NCI-H2029 treated with DMSO at 0.1 percent for 48 hours (cell line): Measurements from ENCODE around the gene GPR183.

Experiments
- DNase-seq: peaks from one replicate; lab custom pipeline; 2025; lab: John Stamatoyannopoulos, UW

Gene GPR183

DNA sequence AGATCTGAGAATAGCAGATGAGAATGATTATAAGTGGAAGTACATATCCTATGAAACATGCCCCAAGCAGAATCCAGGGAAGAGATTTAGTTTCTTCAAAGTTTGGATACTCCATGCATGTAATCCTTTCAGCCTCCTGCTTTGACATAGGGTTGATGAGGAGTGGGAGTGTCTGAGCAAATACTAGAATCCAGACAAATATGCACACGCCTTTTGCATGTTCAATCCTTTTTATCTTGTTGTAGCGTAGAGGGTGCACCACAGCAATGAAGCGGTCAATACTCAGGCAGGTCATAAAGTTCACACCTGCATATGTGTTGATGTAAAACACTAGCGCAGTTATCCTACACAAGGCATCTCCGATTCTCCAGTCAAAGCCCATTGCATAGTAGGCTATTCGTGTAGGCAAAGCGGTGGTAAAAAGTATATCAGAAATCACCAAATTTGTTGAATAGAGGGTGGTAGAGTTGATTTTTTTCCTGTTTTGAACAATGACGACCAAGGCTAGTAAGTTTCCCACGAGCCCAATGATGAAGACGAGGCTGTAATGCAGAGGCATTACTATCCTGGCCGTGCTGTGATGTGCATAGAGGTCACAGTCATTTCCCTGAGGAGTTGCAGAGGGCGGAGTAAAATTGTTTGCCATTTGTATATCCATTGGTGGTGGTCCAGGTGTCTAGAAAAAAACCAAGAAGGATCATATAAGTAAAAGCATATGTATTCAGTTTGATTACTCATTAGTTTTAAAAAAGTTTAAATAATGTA, 11.5 kb downstream of the GPR183 start:
- no peak for DNase-seq

DNA sequence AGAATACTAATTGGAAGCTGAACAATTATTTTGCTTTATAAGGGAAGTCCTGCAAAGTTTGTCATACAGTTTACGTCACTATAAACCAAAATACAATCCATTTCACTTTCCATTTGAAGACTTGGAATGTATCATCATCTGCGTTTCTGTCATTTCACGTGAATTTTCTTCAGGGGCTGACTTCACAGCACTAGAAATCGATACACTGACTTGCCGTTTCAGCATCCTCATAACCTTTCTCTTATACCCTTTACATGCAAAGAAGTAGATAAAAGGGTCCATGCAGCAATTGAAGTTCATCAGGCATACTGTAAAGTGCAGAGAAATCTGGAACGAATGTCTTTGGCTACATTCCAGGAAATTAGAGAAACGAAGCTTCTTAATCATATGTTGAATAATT, 12.2 kb downstream of the GPR183 start:
- no peak for DNase-seq

DNA sequence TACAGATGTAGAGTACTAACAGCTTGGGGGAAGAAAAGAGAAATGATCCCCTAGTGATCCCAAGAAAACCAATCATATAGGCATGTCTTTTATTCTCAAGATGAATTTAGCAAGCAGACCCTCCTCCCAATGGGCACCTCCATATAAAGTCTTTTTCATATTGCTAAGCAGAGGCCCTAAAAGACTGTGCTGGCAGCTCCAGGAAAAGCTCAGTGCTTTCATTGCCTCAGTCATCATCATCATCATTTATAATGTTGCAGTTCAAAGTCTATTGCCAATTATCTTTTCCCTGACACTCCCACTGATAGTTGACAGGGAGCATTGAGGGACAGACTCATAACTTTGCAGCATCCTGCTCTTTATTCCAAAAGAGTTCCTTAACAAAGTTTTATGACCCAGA, 13.0 kb downstream of the GPR183 start:
- DNase-seq: no peak

DNA sequence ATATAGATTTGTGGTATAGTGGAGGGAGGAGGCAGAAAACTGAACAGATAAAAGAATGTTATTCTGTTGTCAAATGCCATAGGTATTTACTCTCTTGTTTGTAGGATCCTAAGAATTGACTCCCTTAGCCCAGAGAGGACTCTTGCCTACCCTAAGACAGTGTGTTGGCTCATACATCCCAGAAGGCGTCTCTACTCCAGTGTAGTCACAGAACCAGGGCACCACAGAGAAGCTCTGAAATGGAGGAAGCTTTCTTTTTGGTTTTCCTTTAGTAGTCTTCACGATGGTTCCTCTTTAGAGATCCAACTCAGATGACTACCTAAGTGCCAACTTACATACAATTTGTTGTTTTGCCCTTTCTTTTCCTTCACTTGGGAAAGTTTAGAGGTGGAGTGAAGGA, 14.0 kb downstream of the GPR183 start:
- no peak for DNase-seq

DNA sequence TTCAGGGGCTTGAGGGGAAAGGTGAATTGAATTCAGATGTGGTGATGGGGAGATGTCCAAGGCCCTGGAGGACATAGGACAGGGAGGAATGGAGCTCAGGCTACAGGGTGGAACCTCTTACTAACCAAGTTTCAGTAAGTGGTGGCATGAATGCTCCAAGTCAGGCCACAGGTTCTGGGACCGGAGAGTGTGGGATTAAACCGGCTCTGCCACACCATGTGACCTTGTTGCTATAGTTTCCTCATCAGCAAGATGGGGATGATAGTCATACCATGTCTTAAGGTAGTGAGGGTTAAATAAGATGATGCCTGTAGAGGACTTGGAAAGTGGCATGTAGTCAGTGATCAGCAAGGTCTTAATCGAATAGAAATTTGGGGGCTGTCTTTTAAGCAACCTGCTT, 16.3 kb downstream of the GPR183 start:
- no peak for DNase-seq

DNA sequence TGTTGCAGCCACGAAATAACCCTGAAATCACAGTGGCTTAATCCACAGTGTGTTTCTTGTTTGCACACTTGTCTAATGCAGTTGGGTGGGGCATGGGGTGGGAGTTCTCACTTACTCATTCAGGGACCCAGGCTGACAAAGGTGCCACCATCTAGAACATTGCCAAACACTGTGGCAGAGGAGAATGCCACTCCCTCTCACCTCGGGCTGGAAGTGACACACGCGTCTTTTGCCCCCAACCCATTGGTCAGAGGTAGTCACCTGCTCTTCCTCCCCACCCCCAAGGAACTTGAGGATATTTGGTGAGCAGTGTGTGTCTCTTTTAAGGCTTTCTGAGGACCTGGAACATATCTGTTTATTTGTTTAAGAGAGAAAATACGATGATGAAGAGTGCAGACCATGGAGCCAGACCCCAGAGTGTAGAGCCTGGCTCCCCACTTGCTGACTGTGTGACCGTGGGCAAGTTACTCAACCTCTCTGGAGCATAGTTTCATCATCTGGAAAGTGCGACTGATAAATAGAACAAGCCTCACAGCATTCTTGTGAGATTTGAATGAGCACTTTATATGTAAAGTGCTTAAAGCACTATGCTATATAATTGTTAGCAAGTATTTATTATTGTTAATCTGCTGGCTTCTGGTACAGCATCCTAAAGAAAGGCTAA, 17.4 kb downstream of the GPR183 start:
- no peak for DNase-seq

DNA sequence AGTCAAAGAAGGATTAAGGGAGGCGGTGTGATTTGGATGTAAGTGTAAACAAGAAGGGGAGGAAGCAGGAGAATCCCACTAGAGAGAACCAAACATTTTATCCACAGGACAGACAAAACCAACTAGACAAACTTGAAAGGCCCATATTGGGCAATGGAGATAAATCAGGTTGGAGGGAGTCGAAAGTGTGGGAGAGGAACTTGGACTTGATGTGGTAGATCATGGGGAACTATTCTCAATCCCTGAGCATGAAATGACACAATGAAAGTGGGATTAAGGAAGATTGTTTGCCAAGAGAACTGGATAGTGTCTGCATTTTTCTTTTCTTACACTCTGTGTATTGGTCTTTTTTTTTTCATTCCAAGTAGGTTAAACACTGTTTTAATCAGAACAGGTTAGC, 17.9 kb downstream of the GPR183 start:
- no peak for DNase-seq

DNA sequence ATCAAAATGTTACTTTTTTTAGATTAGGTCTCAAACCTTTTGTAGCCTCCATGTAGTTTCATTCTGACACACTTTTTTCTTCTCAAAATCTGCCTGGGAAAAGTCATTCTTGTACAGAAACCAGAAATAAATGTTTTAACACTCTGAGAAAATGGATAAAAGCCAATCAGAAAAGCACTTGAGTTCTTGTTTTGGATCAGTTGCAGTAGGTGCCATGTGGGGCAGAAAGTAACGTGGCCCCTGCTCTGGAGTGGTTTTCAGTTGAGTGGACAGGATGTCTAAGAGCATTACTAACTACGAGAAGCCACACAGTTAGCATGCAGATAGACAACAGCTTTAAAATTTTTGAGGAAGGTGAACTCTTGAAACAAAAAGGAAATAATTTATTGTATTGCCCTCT, 19.1 kb downstream of the GPR183 start:
- DNase-seq: no peak

DNA sequence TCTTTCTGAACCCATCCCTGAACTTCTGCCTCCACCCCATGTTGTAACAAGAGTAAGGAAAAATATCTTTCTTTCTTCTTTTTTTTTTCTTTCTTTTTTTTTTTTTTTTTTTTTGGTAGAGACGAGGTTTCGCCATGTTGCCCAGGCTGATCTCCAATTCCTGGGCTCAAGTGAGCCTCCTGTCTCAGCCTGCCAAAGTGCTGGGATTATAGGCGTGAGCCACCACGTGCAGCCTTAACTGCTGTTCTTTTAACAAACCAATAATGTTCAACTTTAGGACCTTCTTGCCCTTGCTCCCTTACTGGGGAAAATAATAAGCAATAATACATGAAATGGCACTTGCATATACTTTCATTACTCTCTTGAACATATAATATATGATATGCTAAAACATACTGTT, 19.6 kb downstream of the GPR183 start:
- no peak for DNase-seq

DNA sequence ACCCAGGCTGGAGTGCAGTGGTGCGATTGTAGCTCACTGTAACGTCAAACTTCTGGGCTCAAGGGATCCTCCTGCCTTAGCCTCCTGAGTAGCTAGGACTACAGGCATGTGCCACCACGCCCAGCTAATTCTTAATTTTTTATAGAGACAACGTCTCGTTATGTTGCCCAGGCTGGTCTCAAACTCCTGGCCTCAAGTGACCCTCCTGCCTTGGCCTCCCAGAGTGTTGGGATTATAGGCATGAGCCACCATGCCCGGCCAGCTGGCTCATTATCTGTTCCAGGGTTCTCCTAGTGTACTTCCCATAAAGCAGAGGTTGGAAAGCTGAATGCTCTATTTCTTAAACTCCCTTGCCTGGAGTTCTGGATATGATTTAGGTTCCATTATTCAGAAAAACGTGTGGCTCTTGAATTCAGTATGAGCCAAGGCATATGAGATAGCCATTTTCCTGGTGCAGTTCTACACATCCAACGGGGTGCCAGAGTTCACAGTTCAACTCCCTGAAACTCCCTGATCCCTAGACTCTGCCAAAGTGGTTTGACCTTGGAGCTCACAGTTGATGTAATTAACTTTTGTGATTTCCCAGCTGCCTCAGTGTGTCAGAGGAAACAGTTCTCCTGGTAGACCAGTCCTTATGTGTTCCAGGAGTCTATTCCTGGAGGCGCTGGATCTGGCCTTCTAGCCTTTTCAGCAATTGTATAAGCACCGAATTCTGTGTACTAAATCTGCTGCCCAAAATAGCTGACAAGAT, 21.6 kb downstream of the GPR183 start:
- no peak for DNase-seq

DNA sequence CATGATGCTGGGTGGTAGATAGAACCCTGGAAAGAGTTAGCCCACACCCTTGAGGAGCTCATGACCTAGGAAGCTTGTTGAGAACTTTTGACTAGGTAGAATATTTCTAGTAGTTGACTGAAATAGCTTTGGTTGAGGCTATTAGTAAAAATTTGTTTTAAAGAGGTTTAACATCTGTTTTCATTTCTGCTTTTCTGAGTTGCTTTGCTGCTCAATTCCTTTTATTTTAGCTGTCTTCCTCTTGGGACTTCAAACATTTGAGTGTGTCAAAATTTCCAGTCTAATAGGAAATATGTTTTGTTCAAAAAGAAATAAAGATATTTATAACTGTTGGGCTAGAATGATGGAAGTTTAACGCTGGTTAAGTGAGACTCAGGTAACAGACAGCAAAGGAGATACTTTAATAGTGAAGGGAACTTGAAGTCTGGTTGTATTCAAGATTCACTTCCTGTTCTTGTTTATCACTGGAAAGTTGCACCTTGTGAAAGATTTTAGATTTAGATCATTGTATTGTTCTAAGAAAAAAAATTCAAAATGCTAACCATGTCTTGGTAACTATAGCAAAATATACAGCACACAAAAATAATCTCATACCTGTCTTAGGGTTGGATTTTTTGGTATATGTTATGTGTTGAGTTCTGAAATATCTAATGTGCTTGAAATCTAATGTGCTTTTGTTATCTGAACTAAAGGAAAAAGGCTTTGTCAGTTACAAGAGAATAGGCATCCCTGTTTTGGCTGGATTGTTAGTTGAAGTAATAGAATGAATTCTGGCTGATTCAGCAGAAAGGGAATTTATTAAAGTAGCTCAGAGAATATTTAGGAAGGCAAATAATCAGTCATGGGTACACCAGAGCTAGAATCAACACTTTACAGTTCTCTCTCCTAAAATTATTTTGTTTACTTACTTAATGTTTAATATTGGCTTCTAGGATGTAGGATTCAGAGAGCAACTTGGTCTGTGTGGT, 24.7 kb downstream of the GPR183 start:
- DNase-seq: no peak

DNA sequence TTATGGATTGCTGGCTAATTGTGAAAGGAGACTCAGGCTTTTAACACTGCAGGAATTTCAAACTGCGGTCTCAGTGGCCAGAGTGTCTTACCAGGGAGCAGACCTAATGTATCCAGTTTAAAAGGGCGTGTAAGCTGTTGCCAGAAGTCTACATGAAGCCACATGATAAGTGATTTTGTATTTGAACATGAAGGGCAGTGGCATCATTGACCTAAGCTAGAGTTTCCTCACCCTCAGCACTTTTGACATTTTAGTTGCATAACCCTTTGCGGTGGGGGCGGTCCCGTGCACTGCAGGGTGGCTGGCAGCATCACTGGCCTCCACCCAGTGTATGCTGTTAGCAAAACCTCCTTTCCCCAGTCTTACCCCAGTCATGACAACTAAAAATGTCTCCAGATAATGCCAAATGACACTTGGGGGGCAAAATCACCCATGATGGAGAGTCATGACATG, 25.4 kb downstream of the GPR183 start:
- no peak for DNase-seq

DNA sequence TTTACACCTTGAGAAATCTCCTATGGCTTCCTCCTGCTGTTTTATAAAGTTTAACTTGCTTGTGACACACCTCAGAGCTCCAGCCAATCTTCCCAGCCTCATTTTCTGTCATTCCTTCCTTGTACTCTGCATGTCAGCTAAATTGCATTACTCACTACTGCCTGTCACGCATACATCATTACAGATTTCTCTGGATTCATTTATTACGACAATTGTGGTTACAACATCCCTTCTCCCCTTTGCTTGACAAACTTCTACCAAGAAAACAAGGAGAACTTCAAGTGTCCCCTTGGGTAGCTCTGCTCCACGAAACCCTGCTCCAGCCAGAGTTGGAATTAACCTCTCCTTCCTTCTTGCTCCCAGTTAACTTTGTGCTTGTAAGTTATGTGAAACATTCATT, 27.0 kb downstream of the GPR183 start:
- DNase-seq: no peak

DNA sequence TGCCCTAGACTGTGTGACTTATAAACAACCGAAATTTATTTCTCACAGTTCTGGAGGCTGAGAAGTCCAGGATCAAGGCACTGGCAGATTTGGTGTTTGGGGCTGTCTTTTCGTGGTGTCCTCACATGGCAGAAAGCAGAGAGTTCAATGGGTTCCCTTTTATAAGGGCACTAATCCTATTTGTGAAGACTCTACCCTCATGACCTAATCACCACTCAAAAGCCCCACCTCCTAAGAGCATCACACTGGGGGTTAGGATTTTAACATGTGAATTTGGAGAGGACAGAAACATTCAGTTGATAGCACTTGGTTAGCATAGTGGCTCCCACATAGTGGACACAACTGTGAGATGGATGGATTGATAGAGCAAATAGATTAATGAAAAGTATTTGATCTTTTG, 27.6 kb downstream of the GPR183 start:
- no peak for DNase-seq

DNA sequence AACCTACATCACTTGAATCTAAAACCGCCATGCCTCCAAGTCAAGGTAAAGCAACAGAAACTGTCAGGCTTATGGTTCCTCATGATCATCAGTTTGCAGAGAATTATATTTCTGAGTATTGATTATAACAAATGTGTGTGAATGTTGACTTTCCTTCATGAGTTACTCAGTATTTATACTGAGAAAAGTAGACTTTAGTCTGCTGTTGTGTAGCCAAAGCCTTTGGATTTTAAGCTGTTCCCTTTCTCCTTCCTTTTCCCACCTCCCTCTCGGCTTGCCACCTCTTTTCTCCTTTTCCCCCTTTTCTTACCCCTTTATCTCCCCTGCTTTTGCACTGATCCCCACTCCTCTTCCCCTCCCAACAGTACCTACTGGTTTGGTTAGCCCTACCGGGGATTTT, 28.4 kb downstream of the GPR183 start:
- DNase-seq: no peak

DNA sequence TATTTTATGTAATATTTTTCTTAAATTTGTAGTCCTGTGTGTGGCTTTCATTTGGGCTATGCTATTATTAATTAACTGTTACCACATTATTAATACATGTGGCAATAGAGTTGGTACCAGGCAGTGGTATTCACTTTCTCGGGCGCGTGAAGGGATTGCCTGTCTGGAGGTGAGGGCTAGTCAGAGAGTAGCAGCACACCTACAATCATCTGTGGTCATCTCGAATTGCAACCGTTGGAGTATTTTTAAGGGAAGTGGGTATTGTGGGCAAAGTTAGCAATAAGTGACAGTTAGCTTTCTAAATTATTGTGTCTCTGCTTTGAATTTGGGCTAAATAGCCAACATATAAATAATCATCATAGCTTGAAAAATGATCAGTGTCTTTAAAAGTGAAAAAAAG, 29.0 kb downstream of the GPR183 start:
- no peak for DNase-seq

DNA sequence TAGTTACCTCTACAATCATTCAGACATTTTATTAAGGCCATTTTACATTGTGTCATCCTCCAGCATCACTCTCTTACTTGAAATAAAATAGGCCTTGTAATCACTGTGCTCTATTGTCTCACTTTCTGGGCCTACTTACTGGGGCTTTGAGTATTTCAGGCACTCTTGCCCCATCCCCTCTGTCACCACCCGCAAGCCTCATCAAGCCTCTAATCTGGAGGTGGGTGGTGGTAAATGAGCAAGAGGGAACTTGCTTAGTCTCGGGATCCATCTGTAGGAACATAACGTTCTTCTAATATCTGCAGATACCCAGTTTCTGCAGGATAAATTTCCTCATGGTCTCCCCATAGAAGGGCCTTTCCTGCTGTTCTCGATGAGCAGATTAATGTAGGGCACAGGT, 29.6 kb downstream of the GPR183 start:
- no peak for DNase-seq

DNA sequence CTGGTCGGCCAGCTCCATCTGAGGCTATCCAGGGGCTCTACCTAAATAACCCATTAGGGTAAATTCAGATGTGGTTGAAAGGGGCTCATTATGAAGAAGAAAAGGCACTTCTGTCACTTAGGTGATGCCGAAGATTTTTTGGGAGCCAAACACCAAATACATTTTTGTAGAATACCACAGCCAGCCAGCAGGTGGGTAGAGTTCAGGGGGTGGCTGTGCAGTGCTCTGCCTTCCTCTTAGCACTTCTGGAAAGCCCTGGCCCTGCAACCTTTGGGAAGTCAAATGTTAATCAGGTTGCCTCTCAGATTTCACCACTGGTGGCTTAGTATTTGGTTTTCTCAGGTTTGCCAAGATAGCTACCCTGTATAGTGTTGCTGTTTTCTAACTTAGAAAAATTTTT, 30.5 kb downstream of the GPR183 start:
- DNase-seq: no peak

DNA sequence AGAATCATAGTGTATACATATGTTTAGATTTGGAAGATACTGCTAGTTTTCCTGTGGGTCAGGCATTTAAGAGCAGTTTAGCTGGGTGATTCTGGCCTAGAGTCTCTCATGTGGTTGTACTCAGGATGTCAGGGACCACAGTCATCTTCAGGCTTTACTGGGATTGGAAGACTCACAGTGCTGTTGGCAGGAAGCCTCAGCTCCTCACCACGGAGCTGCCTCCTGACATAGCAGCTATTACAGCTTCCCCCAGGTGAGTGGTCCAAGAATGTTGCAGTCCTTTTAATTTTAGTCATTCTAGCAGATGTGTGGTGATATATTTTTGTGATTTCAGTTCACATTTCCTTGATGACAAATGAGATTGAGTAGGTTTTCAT, 32.1 kb downstream of the GPR183 start:
- no peak for DNase-seq

DNA sequence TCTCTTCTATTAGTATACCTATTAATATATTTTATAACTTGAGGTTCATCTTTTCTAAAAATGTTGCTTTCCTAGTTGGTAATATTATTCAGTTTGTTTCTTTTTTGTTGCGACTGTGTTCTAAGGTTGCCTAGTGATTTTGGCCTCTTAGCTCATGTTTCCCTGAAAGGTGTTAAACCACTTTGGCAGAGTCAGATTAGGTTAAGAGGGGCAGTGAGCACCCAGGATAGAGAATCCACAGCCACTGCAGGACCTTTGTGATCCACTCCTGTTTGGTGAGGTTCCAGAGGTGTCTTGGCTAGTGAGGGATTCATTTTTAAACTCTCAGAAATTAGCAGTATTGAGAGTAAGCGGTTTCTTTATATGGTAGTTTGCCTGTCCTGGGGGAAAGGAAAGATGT, 34.1 kb downstream of the GPR183 start:
- no peak for DNase-seq

DNA sequence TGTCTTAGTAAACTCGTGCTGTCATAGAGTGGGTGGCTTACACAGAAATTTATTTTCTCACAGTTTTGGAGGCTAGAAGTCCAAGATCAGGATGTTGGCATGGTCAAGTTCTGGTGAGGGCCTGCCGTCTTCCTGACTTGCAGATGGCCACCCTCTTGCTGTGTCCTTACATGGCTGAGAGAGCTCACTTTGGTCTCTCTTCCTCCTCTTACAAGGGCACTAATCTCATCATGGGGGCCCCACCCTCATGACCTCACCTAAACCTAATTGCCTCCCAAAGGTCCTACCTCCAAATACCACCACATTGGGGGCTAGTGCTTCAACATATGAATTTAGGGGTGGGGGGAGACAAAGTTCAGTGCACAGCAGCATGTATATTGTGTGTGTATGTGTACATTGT, 34.7 kb downstream of the GPR183 start:
- no peak for DNase-seq

DNA sequence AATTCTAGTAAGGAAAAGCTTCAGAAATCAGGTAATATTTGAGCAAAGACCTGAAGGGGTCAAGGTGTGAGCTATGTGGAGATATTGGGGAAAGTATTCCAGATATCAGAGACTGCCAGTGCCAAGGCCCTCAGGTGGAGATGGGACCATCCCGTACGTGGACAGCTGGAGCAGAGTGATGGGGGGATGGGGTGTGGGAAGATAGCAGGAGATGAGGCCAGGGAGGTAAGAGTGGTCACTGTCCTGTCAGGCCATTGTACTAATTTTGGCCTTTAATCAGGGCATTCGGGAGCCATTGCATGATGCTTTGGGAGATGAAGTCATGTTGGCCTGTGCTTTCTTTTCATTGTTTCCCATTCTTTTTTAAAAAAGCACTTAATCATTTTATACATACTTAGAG, 36.0 kb downstream of the GPR183 start:
- no peak for DNase-seq
